CD1c-positive myeloid dendritic cell (primary cell): ENCODE results near the gene IL24.
A peak's percentile ranks its signal among the peaks of the same experiment; 100 is the strongest.

Experiments
- DNase-seq: peaks from one replicate; pipeline ENCODE4 v3.0.0-alpha.2; 2016; ENCODE audit errors: extremely low spot score

Gene IL24

DNA sequence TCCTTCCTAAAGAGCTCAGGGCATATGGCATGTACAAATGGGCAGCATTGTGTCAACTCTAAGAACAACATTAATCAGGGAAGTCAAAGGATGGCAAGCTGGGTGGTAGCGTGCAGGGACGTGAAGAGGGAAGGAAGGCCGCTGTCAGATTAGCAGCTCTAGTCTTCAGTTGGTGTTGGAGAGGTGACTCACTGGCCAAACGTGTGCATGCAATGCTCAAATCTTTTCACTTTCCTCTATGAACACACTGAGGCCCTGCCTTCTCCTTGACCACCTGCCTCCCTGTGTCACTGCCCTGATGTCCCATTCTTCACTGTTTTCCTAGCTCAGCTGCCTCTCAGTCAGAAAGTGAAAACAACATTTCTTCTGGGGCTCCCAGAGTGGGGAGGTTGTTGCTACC is 54.9 kb downstream of the IL24 start:
- peak; percentile 79 for DNase-seq

GRCh38 chr1:206953126-206953525 is 55.9 kb downstream of the IL24 start:
- no peak for DNase-seq

- DNase-seq, result no peak
Observed at GRCh38 chr1:206953626-206954025, 56.4 kb downstream of the IL24 start.
